ENCODE results near the gene MGAT4A. TPM values are rescaled to one million over a fixed set of nuclear protein-coding genes. Genes with fewer than 3 reads are reported as not detected.

The MGAT4A gene
- polyA plus RNA-seq, 1 donor from 2014 or later: 54.6 TPM

GRCh38 chr2:98571796-98572195 is 159.1 kb downstream of the MGAT4A start:
- no peak overlapping the region for H3K27ac Mint-ChIP-seq

GRCh38 chr2:98571121-98571701 is 159.7 kb downstream of the MGAT4A start:
- Mint-ChIP-seq H3K27me3 (no peaks in the 10 kb centered on the region), H3K4me1 (peaks cover 0 to 2% (median 0%) of the 10 kb centered on the region in 3 donors), H3K9me3 (no peaks in the 10 kb centered on the region), H3K4me3 (no peak overlapping the region), H3K27ac (no peak overlapping the region), H3K36me3 (peaks cover 7% of the 10 kb centered on the region)

More at GRCh38 chr2:98571796-98572195, 159.1 kb downstream of the MGAT4A start:
- peaks cover 2% of the 10 kb centered on the region for H3K36me3 Mint-ChIP-seq
- no peak overlapping the region for H3K4me3 Mint-ChIP-seq
- H3K4me1 Mint-ChIP-seq: peaks cover 0 to 2% (median 0%) of the 10 kb centered on the region in 3 donors
- H3K27me3 Mint-ChIP-seq: no peaks in the 10 kb centered on the region
- no peaks in the 10 kb centered on the region for H3K9me3 Mint-ChIP-seq

GRCh38 chr2:98570356-98570755 is 160.6 kb downstream of the MGAT4A start:
- H3K4me3 Mint-ChIP-seq: no peak overlapping the region
- H3K9me3 Mint-ChIP-seq: no peaks in the 10 kb centered on the region
- peaks cover 14% of the 10 kb centered on the region for H3K36me3 Mint-ChIP-seq
- no peak overlapping the region for H3K27ac Mint-ChIP-seq
- H3K27me3 Mint-ChIP-seq: no peaks in the 10 kb centered on the region
- H3K4me1 Mint-ChIP-seq: peaks cover 0 to 2% (median 0%) of the 10 kb centered on the region in 3 donors

GRCh38 chr2:98569915-98570314 is 161.0 kb downstream of the MGAT4A start:
- Mint-ChIP-seq H3K27ac (peak overlapping the region in 1 of 3 donors; percentile 88), H3K36me3 (peaks cover 14% of the 10 kb centered on the region), H3K27me3 (no peaks in the 10 kb centered on the region), H3K4me1 (peaks cover 0 to 2% (median 0%) of the 10 kb centered on the region in 3 donors), H3K4me3 (no peak overlapping the region), H3K9me3 (no peaks in the 10 kb centered on the region)

- Mint-ChIP-seq H3K4me3 (no peak overlapping the region), H3K36me3 (peaks cover 14% of the 10 kb centered on the region), H3K27ac (peak overlapping the region in 1 of 3 donors; percentile 88), H3K9me3 (no peaks in the 10 kb centered on the region), H3K4me1 (peaks cover 0 to 2% (median 0%) of the 10 kb centered on the region in 3 donors), H3K27me3 (no peaks in the 10 kb centered on the region)
Observed at GRCh38 chr2:98569197-98569793, 161.6 kb downstream of the MGAT4A start.

Other genes starting within 250 kb of the MGAT4A start
- gene COA5, start 122.6 kb downstream of the MGAT4A start, polyA plus RNA-seq: 34.0 TPM
- 33.0 TPM for gene UNC50, start 122.5 kb downstream of the MGAT4A start, polyA plus RNA-seq
- gene CRACDL, start 205.1 kb upstream of the MGAT4A start, polyA plus RNA-seq: not detected

All from IgD-negative memory B cell (primary cell).